ENCODE measurements around the gene GLYAT. TPM values are rescaled to one million over a fixed set of nuclear protein-coding genes. Genes with fewer than 3 reads are reported as not detected.

The GLYAT gene
- total RNA-seq, 1 experiment from 2014 or later, result not detected

GRCh38 chr11:58775066-58775708, 43.4 kb upstream of the GLYAT start:
- POLR2A ChIA-PET, result no interaction called here

GRCh38 chr11:58774164-58774593, 42.4 kb upstream of the GLYAT start:
- ChIA-PET CTCF (no interaction called here), POLR2A (no interaction called here)
- Histone ChIP-seq H3K9me3 (ENCODE audit: control insufficient read depth, insufficient read depth, low read depth, low read length) (no peaks in the 10 kb centered on the region), H3K4me1 (ENCODE audit: control insufficient read depth, insufficient read depth, low read length) (no peaks in the 10 kb centered on the region), H3K4me3 (ENCODE audit: low read depth in 2 of 2, low read length in 2 of 2) (no peak overlapping the region), H3K27me3 (ENCODE audit: control insufficient read depth, insufficient read depth, low read length) (no peaks in the 10 kb centered on the region), H3K36me3 (ENCODE audit: control insufficient read depth, insufficient read depth, low read length) (no peaks in the 10 kb centered on the region), H3K27ac (ENCODE audit: low read length) (no peak overlapping the region)
- in situ Hi-C loops (cut with HindIII; ENCODE audit: low pct_unique_long_range_greater_than_20kb, low sequenced_read_pairs) (no loop called here), intact Hi-C loops (cut with micrococcal nuclease; ENCODE audit: unreplicated experiment) (no loop called here)
- no peak for TF ChIP-seq POLR2AphosphoS5 (IDR thresholded peaks at IDR 0.05; ENCODE audit: low read depth, low read length)
- TF ChIP-seq TCF7L2 (IDR thresholded peaks at IDR 0.05; ENCODE audit: low read depth, low read length), result no peak
- no peak for TF ChIP-seq CTCF (IDR thresholded peaks at IDR 0.05)
- no peak for TF ChIP-seq SIN3A (IDR thresholded peaks at IDR 0.05; ENCODE audit: borderline replicate concordance, insufficient read depth, low read depth, low read length)
- TF ChIP-seq, protein P1, sequence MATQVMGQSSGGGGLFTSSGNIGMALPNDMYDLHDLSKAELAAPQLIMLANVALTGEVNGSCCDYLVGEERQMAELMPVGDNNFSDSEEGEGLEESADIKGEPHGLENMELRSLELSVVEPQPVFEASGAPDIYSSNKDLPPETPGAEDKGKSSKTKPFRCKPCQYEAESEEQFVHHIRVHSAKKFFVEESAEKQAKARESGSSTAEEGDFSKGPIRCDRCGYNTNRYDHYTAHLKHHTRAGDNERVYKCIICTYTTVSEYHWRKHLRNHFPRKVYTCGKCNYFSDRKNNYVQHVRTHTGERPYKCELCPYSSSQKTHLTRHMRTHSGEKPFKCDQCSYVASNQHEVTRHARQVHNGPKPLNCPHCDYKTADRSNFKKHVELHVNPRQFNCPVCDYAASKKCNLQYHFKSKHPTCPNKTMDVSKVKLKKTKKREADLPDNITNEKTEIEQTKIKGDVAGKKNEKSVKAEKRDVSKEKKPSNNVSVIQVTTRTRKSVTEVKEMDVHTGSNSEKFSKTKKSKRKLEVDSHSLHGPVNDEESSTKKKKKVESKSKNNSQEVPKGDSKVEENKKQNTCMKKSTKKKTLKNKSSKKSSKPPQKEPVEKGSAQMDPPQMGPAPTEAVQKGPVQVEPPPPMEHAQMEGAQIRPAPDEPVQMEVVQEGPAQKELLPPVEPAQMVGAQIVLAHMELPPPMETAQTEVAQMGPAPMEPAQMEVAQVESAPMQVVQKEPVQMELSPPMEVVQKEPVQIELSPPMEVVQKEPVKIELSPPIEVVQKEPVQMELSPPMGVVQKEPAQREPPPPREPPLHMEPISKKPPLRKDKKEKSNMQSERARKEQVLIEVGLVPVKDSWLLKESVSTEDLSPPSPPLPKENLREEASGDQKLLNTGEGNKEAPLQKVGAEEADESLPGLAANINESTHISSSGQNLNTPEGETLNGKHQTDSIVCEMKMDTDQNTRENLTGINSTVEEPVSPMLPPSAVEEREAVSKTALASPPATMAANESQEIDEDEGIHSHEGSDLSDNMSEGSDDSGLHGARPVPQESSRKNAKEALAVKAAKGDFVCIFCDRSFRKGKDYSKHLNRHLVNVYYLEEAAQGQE (IDR thresholded peaks at IDR 0.05; ENCODE audit: insufficient read depth in 1 of 2, low read depth in 2 of 2, low read length in 1 of 2), result no peak
- ATAC-seq (no peak), DNase-seq (ENCODE audit: low read depth, low spot score) (no peak)
- no TSS peak for BruUV-seq (replicated peaks)

More at GRCh38 chr11:58775066-58775708, 43.4 kb upstream of the GLYAT start:
- no TSS peak for BruUV-seq (replicated peaks)
- in situ Hi-C loops (cut with HindIII; ENCODE audit: low pct_unique_long_range_greater_than_20kb, low sequenced_read_pairs), result no loop called here
- intact Hi-C loops (cut with micrococcal nuclease; ENCODE audit: unreplicated experiment), result no loop called here
- Histone ChIP-seq H3K27me3 (ENCODE audit: control insufficient read depth, insufficient read depth, low read length) (no peaks in the 10 kb centered on the region), H3K4me3 (ENCODE audit: low read depth in 2 of 2, low read length in 2 of 2) (no peak overlapping the region), H3K9me3 (ENCODE audit: control insufficient read depth, insufficient read depth, low read depth, low read length) (no peaks in the 10 kb centered on the region), H3K27ac (ENCODE audit: low read length) (no peak overlapping the region), H3K36me3 (ENCODE audit: control insufficient read depth, insufficient read depth, low read length) (no peaks in the 10 kb centered on the region), H3K4me1 (ENCODE audit: control insufficient read depth, insufficient read depth, low read length) (no peaks in the 10 kb centered on the region)
- CTCF ChIA-PET, result no interaction called here
- no peak for DNase-seq (ENCODE audit: low read depth, low spot score)
- ATAC-seq, result no peak
- TF ChIP-seq CTCF (IDR thresholded peaks at IDR 0.05), result no peak
